Measurements from ENCODE around the gene GMPR2.

The GMPR2 gene

GRCh38 chr14:24270537-24271133 is 37.9 kb downstream of the GMPR2 start:
- DNase-seq, result peak; percentile 40

- peak; percentile 91 for DNase-seq
Observed at GRCh38 chr14:24271134-24271833, 38.6 kb downstream of the GMPR2 start, which contains the start of gene RABGGTA. Gene RABGGTA (minus strand): TSS chr14:24271597. CDS start chr14:24271115, 482 bp downstream.

GRCh38 chr14:24271834-24272263 is 39.1 kb downstream of the GMPR2 start:
- DNase-seq, result no peak

- no peak for DNase-seq
Observed at GRCh38 chr14:24272467-24272866, 39.7 kb downstream of the GMPR2 start.

- peak; percentile 36 for DNase-seq
Observed at GRCh38 chr14:24273422-24273998, 40.8 kb downstream of the GMPR2 start.

- DNase-seq, result peak; percentile 31
Observed at GRCh38 chr14:24274101-24274543, 41.4 kb downstream of the GMPR2 start.

GRCh38 chr14:24277071-24277470 is 44.3 kb downstream of the GMPR2 start:
- DNase-seq, result no peak

- peak; percentile 85 for DNase-seq
Observed at GRCh38 chr14:24277606-24278321, 45.0 kb downstream of the GMPR2 start.

- peak; percentile 30 for DNase-seq
Observed at GRCh38 chr14:24278424-24278823, 45.7 kb downstream of the GMPR2 start.

- DNase-seq, result no peak
Observed at GRCh38 chr14:24279301-24280186, 46.8 kb downstream of the GMPR2 start.

- no peak for DNase-seq
Observed at GRCh38 chr14:24280797-24281460, 48.2 kb downstream of the GMPR2 start.

- no peak for DNase-seq
Observed at GRCh38 chr14:24281636-24282035, 48.9 kb downstream of the GMPR2 start.

GRCh38 chr14:24282736-24283135 is 50.0 kb downstream of the GMPR2 start:
- DNase-seq, result no peak

- DNase-seq, result no peak
Observed at GRCh38 chr14:24283796-24284460, 51.2 kb downstream of the GMPR2 start.

- DNase-seq, result no peak
Observed at GRCh38 chr14:24284501-24285035, 51.8 kb downstream of the GMPR2 start.

GRCh38 chr14:24285351-24285750 is 52.6 kb downstream of the GMPR2 start:
- no peak for DNase-seq

- DNase-seq, result no peak
Observed at GRCh38 chr14:24286996-24287395, 54.3 kb downstream of the GMPR2 start.
